HL-60 (cell line): ENCODE data around the gene GDPD5.

Experiments
- CTCF ChIP-seq: IDR thresholded peaks from one replicate; pipeline ENCODE4 v1.5.1; 2011; ENCODE audit warnings: low read length, control low read depth, inconsistent platforms; ENCODE audit not compliant: insufficient read depth
- POLR2AphosphoS5 ChIP-seq: IDR thresholded peaks from 2 replicates; pipeline ENCODE4 v1.6.1; 2012; ENCODE audit warnings: low read depth
- SPI1 ChIP-seq: IDR thresholded peaks from 2 replicates; pipeline ENCODE4 v1.6.1; 2012; ENCODE audit warnings: low read depth, mild to moderate bottlenecking, borderline replicate concordance
- TF ChIP-seq, protein P1 (sequence below): IDR thresholded peaks from 2 replicates; pipeline ENCODE4 v1.6.1; 2012; ENCODE audit warnings: low read depth; ENCODE audit not compliant: insufficient replicate concordance

GRCh38 chr11:75555079-75555811 lies 29.5 kb upstream of the GDPD5 start:
- TF ChIP-seq CTCF, result no peak
- TF ChIP-seq, protein P1, sequence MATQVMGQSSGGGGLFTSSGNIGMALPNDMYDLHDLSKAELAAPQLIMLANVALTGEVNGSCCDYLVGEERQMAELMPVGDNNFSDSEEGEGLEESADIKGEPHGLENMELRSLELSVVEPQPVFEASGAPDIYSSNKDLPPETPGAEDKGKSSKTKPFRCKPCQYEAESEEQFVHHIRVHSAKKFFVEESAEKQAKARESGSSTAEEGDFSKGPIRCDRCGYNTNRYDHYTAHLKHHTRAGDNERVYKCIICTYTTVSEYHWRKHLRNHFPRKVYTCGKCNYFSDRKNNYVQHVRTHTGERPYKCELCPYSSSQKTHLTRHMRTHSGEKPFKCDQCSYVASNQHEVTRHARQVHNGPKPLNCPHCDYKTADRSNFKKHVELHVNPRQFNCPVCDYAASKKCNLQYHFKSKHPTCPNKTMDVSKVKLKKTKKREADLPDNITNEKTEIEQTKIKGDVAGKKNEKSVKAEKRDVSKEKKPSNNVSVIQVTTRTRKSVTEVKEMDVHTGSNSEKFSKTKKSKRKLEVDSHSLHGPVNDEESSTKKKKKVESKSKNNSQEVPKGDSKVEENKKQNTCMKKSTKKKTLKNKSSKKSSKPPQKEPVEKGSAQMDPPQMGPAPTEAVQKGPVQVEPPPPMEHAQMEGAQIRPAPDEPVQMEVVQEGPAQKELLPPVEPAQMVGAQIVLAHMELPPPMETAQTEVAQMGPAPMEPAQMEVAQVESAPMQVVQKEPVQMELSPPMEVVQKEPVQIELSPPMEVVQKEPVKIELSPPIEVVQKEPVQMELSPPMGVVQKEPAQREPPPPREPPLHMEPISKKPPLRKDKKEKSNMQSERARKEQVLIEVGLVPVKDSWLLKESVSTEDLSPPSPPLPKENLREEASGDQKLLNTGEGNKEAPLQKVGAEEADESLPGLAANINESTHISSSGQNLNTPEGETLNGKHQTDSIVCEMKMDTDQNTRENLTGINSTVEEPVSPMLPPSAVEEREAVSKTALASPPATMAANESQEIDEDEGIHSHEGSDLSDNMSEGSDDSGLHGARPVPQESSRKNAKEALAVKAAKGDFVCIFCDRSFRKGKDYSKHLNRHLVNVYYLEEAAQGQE, result no peak
- TF ChIP-seq POLR2AphosphoS5, result no peak
- TF ChIP-seq SPI1, result no peak
